AG10803 (cell line): ENCODE measurements around the gene MORN4.
"Not testable (repeated sequence)": the region's sequence is repeated elsewhere in the genome, so short reads cannot be mapped to it uniquely, and the experiment has no call there.

Experiments
- DNase-seq: peaks from one replicate; pipeline ENCODE4 v3.0.0; 2010; ENCODE audit warnings: low read depth
- H3K4me3 ChIP-seq: 2 replicates; pipeline ENCODE4 v1.5.1; 2011; ENCODE audit warnings: mild to moderate bottlenecking, low read length, control low read depth
- TF ChIP-seq, protein P1 (sequence below): conservative IDR thresholded peaks from 2 replicates; pipeline ENCODE4 v1.5.1; 2011; ENCODE audit warnings: mild to moderate bottlenecking, low read length, control low read depth, inconsistent platforms

The MORN4 gene

GRCh38 chr10:97650726-97651125 is 17.4 kb upstream of the MORN4 start:
- no peak for DNase-seq
- H3K4me3 ChIP-seq, result no peak overlapping the region
- TF ChIP-seq, protein P1, sequence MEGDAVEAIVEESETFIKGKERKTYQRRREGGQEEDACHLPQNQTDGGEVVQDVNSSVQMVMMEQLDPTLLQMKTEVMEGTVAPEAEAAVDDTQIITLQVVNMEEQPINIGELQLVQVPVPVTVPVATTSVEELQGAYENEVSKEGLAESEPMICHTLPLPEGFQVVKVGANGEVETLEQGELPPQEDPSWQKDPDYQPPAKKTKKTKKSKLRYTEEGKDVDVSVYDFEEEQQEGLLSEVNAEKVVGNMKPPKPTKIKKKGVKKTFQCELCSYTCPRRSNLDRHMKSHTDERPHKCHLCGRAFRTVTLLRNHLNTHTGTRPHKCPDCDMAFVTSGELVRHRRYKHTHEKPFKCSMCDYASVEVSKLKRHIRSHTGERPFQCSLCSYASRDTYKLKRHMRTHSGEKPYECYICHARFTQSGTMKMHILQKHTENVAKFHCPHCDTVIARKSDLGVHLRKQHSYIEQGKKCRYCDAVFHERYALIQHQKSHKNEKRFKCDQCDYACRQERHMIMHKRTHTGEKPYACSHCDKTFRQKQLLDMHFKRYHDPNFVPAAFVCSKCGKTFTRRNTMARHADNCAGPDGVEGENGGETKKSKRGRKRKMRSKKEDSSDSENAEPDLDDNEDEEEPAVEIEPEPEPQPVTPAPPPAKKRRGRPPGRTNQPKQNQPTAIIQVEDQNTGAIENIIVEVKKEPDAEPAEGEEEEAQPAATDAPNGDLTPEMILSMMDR, result no peak

GRCh38 chr10:97649405-97649750 is 16.1 kb upstream of the MORN4 start:
- H3K4me3 ChIP-seq, DNase-seq: not testable (repeated sequence)

DNA sequence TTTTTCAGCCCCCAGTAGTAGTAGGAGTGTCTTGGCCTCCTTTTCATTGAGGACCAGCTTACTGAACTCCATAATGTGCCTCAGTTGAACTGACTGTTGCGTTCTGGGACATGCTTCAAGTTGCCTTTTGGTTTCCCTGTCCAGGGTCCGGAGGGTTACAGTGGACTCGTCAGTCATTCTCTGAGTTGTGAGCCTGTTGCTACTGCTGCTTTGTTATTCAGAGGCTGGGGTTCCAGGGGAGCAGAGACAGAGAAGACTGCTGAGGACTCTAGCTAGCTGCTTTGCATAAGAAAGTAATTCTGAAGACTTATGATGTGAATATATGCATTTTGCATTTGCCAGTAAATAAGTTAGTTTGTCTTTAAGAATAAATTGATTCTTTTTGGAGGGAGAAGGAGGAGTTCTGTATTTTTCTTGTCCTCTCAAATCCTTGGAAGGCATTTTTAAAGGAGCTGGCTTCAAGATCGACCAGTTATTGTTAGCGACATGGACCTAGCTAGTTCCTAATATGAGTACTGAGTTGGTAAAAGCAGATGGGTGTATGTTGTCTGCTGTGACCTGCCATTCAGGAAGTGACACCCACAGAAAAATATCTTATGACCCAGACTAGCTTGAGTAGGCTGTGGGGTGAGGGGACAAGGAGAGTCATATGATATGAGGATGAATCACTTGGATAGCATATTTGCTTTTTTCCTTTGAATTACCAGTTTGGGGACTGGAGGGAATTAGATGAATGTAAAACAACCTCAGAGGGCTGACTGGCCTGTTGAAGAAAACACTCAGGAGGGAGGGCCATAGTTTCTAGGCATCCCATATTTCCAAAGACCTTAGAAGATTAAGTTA is 15.5 kb upstream of the MORN4 start:
- DNase-seq, result peak; percentile 93
- H3K4me3 ChIP-seq, result no peak overlapping the region
- TF ChIP-seq, protein P1, result no peak

DNA sequence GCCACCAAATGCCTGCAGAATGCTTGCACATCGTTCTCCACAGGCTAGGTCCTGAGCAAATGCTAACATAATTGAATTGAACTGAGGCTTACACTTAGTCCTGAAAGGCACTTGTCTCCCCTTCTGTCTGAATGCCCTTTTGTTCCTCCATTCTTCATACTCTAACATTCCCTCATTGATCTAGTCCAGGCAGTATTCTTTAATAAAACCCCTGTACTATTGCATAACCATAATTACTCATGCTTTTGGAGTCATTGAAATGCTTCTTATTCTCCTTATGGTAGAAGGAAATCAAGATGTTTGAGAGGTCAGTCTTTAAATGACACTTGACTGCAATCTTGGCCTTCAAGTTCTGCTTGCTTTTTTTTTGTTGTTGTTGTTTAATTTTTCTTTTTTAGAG is 14.3 kb upstream of the MORN4 start:
- H3K4me3 ChIP-seq, result no peak overlapping the region
- TF ChIP-seq, protein P1, result no peak
- peak; percentile 62 for DNase-seq

GRCh38 chr10:97644936-97645335 is 11.6 kb upstream of the MORN4 start:
- H3K4me3 ChIP-seq, result no peak overlapping the region
- TF ChIP-seq, protein P1, result no peak
- no peak for DNase-seq

GRCh38 chr10:97643441-97643985 is 10.2 kb upstream of the MORN4 start:
- DNase-seq, result no peak
- H3K4me3 ChIP-seq, result no peak overlapping the region
- TF ChIP-seq, protein P1, result no peak

DNA sequence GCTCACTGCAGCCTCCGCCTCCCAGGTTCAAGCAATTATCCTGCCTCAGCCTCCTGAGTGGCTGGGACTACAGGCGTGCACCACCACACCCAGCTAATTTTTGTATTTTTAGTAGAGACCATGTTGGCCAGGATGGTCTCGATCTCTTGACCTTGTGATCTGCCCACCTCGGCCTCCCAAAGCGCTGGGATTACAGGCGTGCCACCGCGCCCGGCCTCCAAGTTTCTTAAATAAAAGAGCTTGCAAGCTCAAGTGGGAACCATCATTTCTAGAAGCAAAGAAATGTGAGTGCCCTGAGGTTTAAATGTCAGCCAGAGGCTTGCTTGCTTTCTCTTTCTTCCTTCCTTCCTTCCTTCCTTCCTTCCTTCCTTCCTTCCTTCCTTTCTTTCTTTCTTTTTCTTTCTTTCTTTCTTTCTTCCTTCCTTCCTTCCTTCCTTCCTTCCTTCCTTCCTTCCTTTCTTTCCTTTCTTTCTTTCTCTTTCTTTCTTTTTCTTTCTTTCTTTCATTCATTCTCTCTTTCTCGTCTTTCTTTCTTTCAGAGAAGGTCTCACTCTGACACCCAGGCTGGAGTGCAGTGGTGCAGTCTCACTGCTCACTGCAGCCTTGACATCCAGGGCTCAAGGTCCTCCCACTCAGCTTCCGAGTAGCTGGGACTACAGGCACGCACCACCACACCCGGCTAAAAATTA is 9.3 kb upstream of the MORN4 start:
- not testable (repeated sequence) for DNase-seq, H3K4me3 ChIP-seq
